ENCODE measurements around the gene CPNE2.
"Not testable (repeated sequence)": the region's sequence is repeated elsewhere in the genome, so short reads cannot be mapped to it uniquely, and the experiment has no call there.

GRCh38 chr16:57109259-57110105 is 17.1 kb downstream of the CPNE2 start:
- TF ChIP-seq, protein P1, sequence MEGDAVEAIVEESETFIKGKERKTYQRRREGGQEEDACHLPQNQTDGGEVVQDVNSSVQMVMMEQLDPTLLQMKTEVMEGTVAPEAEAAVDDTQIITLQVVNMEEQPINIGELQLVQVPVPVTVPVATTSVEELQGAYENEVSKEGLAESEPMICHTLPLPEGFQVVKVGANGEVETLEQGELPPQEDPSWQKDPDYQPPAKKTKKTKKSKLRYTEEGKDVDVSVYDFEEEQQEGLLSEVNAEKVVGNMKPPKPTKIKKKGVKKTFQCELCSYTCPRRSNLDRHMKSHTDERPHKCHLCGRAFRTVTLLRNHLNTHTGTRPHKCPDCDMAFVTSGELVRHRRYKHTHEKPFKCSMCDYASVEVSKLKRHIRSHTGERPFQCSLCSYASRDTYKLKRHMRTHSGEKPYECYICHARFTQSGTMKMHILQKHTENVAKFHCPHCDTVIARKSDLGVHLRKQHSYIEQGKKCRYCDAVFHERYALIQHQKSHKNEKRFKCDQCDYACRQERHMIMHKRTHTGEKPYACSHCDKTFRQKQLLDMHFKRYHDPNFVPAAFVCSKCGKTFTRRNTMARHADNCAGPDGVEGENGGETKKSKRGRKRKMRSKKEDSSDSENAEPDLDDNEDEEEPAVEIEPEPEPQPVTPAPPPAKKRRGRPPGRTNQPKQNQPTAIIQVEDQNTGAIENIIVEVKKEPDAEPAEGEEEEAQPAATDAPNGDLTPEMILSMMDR (optimal IDR thresholded peaks at IDR 0.05 in 1 of 3, IDR thresholded peaks at IDR 0.05 in 1 of 3, conservative IDR thresholded peaks at IDR 0.05 in 1 of 3; ENCODE audit: extremely low read depth in 1 of 3, insufficient read depth in 2 of 3, low read length in 3 of 3), result not testable (repeated sequence)
- not testable (repeated sequence) for TF ChIP-seq EZH2 (IDR thresholded peaks at IDR 0.05; ENCODE audit: low read length)

Data from keratinocyte (primary cell).